MCF 10A (cell line): ENCODE data around the gene SRGAP3. TPM values are rescaled to one million over a fixed set of nuclear protein-coding genes. Genes with fewer than 3 reads are reported as not detected.

Source experiments
- BruUV-seq: library from RNA; stranded (reverse); fragments of 400-500 nt; replicated peaks from 2 replicates; lab custom pipeline; 2021; lab: Mats Ljungman, UMichigan
- CTCF ChIA-PET: fragments of 300-600 bp; sonication (Branson Sonifier 250); formaldehyde crosslinking; extraction: SDS; loops from one replicate; lab custom pipeline; 2021; ENCODE audit warnings: antibody characterized with exemption, inconsistent platforms; lab: Yijun Ruan, JAX
- POLR2A ChIA-PET: fragments of 300-600, 350-650 bp; sonication (Branson Sonifier 250); formaldehyde crosslinking; extraction: SDS; loops from one replicate; lab custom pipeline; 2020; ENCODE audit warnings: antibody characterized with exemption, inconsistent platforms; lab: Yijun Ruan, JAX
- DNase-seq: peaks from one replicate; pipeline ENCODE4 v3.0.0-alpha.2; 2018; ENCODE audit not compliant: unreplicated experiment
- H3K27ac Mint-ChIP-seq: one replicate; pipeline ENCODE4 v1.8.0; 2022; ENCODE audit warnings: mild to moderate bottlenecking, low read depth, mixed read lengths; ENCODE audit not compliant: unreplicated experiment
- H3K27me3 Mint-ChIP-seq: one replicate; pipeline ENCODE4 v1.8.0; 2022; ENCODE audit warnings: mixed read lengths; ENCODE audit not compliant: insufficient read depth, unreplicated experiment
- H3K36me3 Mint-ChIP-seq: one replicate; pipeline ENCODE4 v1.8.0; 2022; ENCODE audit warnings: mild to moderate bottlenecking, moderate library complexity, mixed read lengths; ENCODE audit not compliant: insufficient read depth, unreplicated experiment
- H3K4me1 Mint-ChIP-seq: one replicate; pipeline ENCODE4 v1.8.0; 2022; ENCODE audit warnings: mixed read lengths; ENCODE audit not compliant: insufficient read depth, unreplicated experiment
- H3K4me3 Mint-ChIP-seq: one replicate; pipeline ENCODE4 v1.8.0; 2022; ENCODE audit warnings: mild to moderate bottlenecking, moderate library complexity, mixed read lengths; ENCODE audit not compliant: unreplicated experiment
- H3K9me3 Mint-ChIP-seq: one replicate; pipeline ENCODE4 v1.8.0; 2022; ENCODE audit warnings: mixed read lengths; ENCODE audit not compliant: unreplicated experiment
- intact Hi-C: fragments of 100-400 bp; cut with micrococcal nuclease; formaldehyde crosslinking; loops from 2 replicates; pipeline ENCODE4 v1.14.1; 2022
- total RNA-seq: library from RNA; stranded (reverse); gene quantifications from 2 replicates; pipeline ENCODE4 v1.2.3, GENCODE V29; 2022
- TF ChIP-seq, protein P1 (sequence below): fragments of 200-600 bp; IDR thresholded peaks from one replicate; pipeline ENCODE4 v1.8.0; 2022; ENCODE audit warnings: antibody characterized with exemption, mild to moderate bottlenecking; ENCODE audit not compliant: unreplicated experiment

The SRGAP3 gene
- total RNA-seq, 1 experiment from 2014 or later, result 19.8 TPM

DNA sequence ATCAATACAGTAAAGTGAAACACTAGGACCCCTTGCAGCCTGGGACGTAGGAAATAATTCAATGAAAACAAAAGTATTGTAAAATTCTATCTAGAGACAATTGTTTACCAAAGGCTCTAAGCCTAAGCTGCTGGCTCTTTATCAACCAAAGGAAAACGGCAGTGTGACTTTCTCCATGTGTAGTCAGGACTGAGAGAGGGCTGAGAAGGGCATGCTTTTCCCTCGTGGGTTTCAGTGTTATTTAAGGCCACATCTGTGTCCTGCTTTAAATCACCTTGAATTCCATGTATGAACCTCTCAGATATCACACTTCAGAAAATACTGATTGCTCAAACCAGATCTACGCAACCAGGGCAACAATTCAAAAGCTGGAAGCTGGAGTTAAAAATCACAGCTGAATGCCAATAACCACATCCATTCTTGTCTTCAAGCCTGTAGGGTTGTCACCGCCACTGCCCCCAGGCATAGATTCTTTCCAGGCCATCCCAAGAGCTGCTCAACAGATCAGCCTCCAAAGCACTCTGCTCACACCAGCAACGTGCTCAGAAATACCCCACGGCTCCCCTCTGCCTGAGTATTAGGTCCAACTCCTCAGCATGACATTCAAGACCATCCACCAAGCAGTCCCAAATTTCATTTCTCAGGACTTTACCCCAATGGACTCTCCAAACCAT, 124.0 kb downstream of the SRGAP3 start:
- ChIA-PET CTCF (no interaction called here), POLR2A (no interaction called here)
- DNase-seq, result no peak
- intact Hi-C loops, result no loop called here
- peaks cover 21% of the 10 kb centered on the region for H3K36me3 Mint-ChIP-seq
- no TSS peak for BruUV-seq
- no peak overlapping the region for H3K4me3 Mint-ChIP-seq
- no peaks in the 10 kb centered on the region for H3K4me1 Mint-ChIP-seq
- H3K27ac Mint-ChIP-seq, result no peak overlapping the region
- TF ChIP-seq, protein P1, sequence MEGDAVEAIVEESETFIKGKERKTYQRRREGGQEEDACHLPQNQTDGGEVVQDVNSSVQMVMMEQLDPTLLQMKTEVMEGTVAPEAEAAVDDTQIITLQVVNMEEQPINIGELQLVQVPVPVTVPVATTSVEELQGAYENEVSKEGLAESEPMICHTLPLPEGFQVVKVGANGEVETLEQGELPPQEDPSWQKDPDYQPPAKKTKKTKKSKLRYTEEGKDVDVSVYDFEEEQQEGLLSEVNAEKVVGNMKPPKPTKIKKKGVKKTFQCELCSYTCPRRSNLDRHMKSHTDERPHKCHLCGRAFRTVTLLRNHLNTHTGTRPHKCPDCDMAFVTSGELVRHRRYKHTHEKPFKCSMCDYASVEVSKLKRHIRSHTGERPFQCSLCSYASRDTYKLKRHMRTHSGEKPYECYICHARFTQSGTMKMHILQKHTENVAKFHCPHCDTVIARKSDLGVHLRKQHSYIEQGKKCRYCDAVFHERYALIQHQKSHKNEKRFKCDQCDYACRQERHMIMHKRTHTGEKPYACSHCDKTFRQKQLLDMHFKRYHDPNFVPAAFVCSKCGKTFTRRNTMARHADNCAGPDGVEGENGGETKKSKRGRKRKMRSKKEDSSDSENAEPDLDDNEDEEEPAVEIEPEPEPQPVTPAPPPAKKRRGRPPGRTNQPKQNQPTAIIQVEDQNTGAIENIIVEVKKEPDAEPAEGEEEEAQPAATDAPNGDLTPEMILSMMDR, result no peak
- H3K27me3 Mint-ChIP-seq, result no peaks in the 10 kb centered on the region
- H3K9me3 Mint-ChIP-seq, result no peaks in the 10 kb centered on the region

DNA sequence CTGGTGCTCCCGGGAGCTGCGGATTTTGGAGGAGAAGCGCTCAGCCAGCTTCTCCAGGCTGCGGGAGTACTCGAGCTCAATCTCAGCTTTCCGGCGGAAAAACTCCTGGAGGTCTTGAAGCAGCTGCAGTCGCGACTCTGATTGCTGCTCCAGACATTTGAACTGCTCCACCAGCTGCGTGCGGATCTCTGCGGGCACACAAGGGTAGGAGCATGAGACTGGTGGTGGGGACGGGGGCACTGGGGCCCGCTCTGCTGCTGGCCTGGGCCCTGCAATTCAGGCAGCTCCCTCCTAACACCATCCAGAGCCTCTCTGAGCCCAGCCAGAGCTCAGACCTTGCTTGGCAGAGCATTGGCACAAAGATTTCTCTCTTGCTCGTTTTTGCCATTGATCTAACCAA, 124.7 kb downstream of the SRGAP3 start:
- no TSS peak for BruUV-seq
- CTCF ChIA-PET, result no interaction called here
- Mint-ChIP-seq H3K36me3 (peaks cover 25% of the 10 kb centered on the region), H3K4me1 (no peaks in the 10 kb centered on the region), H3K9me3 (no peaks in the 10 kb centered on the region), H3K27me3 (no peaks in the 10 kb centered on the region), H3K27ac (no peak overlapping the region), H3K4me3 (no peak overlapping the region)
- intact Hi-C loops, result no loop called here
- POLR2A ChIA-PET, result no interaction called here
- no peak for DNase-seq
- TF ChIP-seq, protein P1, result no peak

DNA sequence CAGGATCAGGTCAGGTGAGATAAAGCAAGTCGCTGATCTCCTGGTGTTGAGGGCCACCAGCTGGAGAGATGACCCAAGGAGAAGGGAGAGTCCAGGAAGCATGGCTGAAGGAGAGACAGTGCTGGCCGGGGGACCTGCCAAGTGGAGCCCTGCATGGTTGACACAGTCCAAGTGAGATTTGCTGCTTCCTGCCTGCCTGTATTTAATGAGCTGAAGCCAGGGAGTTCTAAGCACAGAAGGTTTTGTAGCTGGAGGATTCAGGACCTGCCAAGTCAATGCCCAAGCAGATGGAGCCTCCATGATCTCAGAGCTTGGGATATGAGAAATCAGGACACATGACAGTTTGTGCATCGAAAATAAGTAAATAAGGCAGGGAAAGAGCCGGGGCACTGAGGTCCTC, 125.6 kb downstream of the SRGAP3 start:
- DNase-seq, result no peak
- H3K4me1 Mint-ChIP-seq, result no peaks in the 10 kb centered on the region
- intact Hi-C loops, result no loop called here
- BruUV-seq, result no TSS peak
- CTCF ChIA-PET, result interaction anchor here (0.6 kb wide), 1 partner anchor 178 kb away, joined by 3 read pairs; no protein-coding TSS in a partner anchor
- no peaks in the 10 kb centered on the region for H3K27me3 Mint-ChIP-seq
- H3K36me3 Mint-ChIP-seq, result peaks cover 32% of the 10 kb centered on the region
- H3K4me3 Mint-ChIP-seq, result no peak overlapping the region
- POLR2A ChIA-PET, result interaction anchor here (0.7 kb wide), 1 partner anchor 13 kb away, joined by 3 read pairs; no protein-coding TSS in a partner anchor
- H3K27ac Mint-ChIP-seq, result no peak overlapping the region
- TF ChIP-seq, protein P1, result no peak
- no peaks in the 10 kb centered on the region for H3K9me3 Mint-ChIP-seq

DNA sequence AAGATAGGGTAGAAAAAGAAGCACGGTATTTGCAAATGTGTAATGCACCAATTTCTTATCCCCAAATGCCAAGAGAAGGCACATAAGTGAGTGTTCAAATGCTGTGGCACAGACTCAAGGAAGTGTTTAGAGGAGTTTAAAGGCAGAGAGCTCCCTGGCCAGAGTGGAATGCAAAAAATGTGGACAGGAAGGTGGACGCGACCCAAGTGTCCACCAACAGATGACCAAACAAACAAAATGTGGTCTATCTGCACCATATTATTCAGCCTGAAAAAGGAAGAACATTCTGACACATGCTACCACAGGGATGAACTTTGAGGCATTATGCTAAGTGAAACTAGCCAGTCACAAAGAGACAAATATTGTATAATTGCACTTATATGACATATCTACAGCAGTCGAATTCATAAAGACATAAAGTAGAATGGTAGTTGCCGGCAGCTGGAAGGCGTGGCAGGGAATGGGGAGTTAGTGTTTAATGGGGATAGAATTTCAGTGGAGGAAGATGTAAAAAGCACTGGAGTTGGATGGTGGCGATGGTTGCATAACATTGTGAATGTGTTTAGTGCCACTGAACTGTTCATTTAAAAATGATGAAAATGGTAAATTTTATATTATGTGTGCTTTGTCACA, 126.6 kb downstream of the SRGAP3 start:
- H3K4me1 Mint-ChIP-seq, result no peaks in the 10 kb centered on the region
- CTCF ChIA-PET, result no interaction called here
- intact Hi-C loops, result no loop called here
- no peak overlapping the region for H3K4me3 Mint-ChIP-seq
- BruUV-seq, result no TSS peak
- H3K36me3 Mint-ChIP-seq, result peaks cover 26% of the 10 kb centered on the region
- no peaks in the 10 kb centered on the region for H3K27me3 Mint-ChIP-seq
- POLR2A ChIA-PET, result interaction anchor here (1.4 kb wide), 1 partner anchor 126 kb away, joined by 4 read pairs; no protein-coding TSS in a partner anchor
- TF ChIP-seq, protein P1, result no peak
- DNase-seq, result no peak
- H3K27ac Mint-ChIP-seq, result no peak overlapping the region
- no peaks in the 10 kb centered on the region for H3K9me3 Mint-ChIP-seq
